HG03039 (cell line): Measurements from ENCODE around the gene TMTC4.
A peak's percentile ranks its signal among the peaks of the same experiment; 100 is the strongest.
"Not testable (repeated sequence)": the region's sequence is repeated elsewhere in the genome, so short reads cannot be mapped to it uniquely, and the experiment has no call there.

Experiments used
- ATAC-seq: cut with Tn5 transposase; IDR thresholded peaks from one replicate; pipeline ENCODE4 v1.9.1; 2021; ENCODE audit warnings: mild to moderate bottlenecking, moderate library complexity; ENCODE audit not compliant: unreplicated experiment

Gene TMTC4, protein sequence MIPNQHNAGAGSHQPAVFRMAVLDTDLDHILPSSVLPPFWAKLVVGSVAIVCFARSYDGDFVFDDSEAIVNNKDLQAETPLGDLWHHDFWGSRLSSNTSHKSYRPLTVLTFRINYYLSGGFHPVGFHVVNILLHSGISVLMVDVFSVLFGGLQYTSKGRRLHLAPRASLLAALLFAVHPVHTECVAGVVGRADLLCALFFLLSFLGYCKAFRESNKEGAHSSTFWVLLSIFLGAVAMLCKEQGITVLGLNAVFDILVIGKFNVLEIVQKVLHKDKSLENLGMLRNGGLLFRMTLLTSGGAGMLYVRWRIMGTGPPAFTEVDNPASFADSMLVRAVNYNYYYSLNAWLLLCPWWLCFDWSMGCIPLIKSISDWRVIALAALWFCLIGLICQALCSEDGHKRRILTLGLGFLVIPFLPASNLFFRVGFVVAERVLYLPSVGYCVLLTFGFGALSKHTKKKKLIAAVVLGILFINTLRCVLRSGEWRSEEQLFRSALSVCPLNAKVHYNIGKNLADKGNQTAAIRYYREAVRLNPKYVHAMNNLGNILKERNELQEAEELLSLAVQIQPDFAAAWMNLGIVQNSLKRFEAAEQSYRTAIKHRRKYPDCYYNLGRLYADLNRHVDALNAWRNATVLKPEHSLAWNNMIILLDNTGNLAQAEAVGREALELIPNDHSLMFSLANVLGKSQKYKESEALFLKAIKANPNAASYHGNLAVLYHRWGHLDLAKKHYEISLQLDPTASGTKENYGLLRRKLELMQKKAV

DNA sequence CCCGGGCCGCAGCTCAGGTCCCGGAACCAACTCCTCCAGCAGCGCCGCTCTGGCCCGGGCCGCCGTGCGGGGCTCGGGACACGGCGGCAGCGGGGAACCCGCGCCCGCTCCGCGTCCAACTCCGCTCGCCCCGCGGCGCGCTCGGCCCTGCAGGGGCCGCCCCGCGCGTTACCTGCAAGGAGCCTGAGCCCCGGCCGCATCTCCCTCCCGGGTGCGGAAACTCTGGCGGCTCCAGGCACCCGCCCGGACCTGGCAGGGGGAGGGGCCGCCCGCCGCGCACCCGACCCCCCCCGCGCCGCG is at the start of gene TMTC4:
Gene TMTC4 (minus strand): TSS at position 224 of the 300 bp plus-strand sequence. CDS start 4,433 bp downstream, outside the sequence.
- peak; percentile 32 for ATAC-seq

DNA sequence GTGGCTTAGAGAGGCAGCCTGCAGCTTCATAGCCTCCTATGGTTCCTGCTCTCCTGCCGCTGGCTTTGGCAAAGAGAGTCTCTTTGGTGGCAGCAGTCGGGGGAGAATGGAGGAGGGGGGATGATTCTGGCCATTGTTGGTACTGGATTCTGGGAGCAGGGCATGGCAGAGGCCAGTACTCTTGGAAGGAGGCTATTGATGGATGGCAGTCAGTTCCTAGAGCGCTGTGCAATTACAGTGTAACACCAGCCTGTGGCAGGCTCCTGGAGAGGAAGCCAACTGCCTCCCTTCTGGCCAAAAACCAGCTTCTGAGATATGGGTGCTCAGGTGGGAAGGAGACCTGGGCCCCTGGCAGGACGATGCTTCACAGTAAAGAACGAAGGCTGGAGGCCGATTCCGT is 47.9 kb upstream of the TMTC4 start:
- no peak for ATAC-seq

DNA sequence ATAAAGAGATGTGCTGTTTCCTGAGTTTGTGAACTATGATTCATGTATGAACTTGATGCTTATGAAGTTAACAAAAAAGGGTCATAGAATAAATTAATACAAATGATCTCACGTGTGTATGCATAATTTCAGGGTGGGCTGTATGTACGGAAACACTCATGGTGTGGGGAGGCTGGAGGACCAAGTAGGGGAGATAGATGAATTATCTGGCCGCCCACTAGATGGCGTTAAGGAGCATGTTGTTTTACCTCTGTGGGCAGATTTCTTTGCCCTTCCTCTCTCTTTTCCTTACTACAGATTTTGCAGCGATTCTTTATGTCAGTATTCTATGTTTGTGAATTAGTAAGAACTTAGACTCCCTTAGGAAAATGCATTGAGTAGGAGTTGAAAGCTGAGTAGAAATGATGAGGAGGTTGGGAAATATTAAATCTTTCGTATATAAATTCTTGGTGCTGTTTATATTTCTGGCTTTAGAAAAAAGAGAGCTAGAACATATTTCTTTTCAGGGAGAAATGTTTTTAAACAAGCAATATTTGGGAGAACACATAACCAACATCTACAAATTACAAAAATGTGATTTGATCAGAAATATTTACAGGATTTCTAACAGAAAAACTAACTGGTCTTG is 47.4 kb upstream of the TMTC4 start:
- no peak for ATAC-seq

DNA sequence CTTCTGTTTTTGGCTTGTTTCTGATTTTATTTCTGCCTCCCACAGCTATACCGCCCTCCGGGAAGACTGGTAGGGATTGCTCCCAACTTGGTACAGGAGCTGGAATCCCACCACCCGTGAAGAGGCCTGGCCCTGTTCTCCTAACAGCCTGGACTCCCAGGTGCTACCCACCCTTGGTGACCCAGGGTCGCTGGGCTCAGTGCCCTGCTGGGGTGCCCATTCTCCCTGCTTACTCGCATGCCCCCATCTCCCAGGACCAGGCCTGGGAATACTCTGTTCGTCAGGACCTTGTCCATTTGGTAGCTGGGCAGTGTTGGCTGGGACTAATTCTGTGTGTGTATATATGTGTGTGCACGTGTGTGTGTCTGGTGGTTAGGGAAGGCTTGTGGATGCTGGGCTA is 41.0 kb upstream of the TMTC4 start:
- ATAC-seq = no peak

DNA sequence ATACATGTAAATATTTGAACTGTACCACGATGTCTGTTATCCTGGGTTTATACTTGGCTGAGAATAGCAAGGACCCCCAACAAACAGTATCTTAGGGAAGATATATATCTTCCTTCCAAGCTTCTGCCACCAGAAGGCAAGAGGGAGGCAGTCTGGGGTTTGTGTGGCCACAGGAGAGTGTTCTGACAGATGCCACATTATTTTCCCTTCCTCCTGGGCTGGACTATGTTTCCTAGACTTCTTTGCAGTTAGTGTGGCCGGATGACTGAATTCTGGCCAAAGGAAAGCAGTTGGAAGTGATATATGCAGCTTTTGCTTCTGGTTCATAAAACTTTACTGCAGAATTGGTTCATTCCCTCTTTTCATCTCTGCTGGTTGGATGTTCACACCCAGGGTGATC is 39.9 kb upstream of the TMTC4 start:
- ATAC-seq = no peak

DNA sequence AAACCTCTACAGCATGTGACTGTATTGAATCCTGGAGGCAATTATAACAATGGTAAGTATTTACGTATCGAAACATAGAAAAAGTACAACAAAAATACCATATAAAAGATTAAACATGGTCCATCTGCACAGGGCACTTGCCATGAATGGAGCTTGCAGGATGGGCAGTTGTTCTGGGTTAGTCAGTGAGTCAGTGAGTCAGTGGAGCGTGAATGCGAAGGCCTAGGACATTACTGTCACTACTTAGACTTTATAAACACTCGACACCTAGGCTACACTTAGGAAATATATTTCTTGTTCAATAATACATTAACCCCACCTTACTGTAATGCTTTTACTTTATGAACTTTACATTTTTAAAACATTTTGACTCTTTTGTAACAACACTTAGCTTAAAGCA is 35.6 kb upstream of the TMTC4 start:
- ATAC-seq = no peak

DNA sequence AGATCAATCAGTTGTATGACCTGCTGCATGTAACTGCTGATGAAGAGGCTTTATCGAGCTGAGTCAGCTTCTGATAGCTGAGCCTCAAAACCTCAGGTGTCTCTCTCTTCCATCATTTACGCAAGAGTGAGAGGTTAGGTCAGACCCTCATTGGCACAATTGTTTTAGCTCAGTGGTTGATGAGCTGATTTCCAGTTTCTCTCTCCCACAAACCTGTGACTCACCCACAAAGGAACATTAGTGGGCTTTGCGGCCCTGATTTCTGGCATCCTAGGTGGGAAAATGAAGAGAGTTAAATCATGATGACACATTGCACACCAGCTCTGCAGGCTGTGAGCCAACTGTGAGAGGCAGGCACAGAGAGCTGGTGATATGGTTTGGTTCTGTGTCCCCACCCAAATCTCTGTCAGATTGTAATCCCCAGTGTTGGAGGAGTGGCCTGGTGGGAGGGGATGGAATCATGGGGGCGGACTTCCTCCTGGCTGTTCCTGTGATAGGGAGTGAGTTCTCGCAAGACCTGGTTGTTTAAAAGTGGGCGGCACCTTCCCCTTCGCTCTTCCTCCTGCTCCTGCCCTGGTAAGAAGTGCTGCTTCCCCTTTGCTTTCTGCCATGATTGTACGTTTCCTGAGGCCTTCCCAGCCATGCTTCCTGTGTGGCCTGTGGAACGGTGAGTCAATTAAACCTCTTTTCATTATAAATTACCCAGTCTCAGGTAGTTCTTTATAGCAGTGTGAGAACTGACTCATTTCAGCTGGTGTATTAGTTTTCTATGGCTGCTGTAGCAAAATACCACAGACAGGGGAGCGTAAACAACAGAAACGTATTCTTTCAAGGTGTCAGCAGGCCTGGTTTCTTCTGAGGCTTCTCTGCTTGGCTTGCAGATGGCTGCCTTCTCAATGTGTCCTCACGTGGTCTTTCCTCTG is 33.5 kb upstream of the TMTC4 start:
- ATAC-seq = no peak

DNA sequence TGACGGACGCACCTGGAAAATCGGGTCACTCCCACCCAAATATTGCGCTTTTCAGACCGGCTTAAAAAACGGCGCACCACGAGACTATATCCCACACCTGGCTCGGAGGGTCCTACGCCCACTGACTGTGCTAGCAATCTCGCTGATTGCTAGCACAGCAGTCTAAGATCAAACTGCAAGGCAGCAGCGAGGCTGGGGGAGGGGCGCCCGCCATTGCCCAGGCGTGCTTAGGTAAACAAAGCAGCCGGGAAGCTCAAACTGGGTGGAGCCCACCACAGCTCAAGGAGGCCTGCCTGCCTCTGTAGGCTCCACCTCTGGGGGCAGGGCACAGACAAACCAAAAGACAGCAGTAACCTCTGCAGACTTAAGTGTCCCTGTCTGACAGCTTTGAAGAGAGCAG is 23.7 kb upstream of the TMTC4 start:
- not testable (repeated sequence) for ATAC-seq

DNA sequence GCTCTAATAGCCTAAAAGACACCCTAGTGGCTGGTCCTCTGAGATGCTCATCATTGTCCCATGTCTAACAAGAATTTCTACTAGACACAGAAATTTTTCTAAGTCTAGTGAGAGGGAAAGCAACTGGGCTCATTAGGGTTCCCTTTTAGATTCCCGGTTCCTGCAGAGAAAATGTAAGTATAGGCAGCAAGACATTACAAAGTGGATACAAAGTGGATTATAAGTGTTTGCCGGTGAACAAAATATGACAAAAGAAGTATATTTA is 20.8 kb upstream of the TMTC4 start:
- no peak for ATAC-seq

DNA sequence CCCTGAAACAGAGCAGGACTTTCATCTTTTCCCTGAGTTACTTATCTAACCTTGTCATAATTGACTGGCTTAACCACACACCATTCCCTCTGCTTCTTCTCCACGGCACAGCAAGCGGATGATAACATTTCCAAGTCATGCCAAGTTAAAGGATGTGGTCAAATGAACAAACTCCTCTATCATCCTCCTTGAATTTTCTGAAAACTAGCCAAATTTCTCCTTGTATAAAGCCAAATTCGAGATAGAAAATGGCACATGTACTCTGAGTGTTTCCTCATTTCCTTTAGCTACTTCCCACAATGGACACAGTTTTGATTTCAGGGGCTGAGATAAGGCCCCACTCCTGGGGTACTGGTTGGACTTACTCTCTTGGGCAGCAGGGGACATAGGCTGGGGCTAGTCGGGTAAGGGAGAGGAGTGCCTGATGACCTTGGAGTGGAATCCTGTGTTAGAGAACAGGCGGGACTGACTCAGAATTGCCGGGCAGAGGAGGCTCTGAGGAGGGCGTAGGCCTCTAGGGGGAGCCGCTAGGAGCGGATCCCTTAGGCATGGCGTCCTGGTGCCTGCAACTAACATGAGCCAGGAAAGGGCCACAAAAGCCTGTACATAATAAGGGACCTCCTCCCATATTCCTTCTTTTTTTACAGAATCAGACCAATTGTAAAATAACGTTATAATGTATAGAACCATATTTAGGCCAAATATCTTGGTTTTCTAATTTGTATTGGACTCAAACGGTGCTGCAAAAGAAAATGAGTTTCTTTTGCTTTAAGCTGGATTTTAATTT is 20.3 kb upstream of the TMTC4 start:
- no peak for ATAC-seq

DNA sequence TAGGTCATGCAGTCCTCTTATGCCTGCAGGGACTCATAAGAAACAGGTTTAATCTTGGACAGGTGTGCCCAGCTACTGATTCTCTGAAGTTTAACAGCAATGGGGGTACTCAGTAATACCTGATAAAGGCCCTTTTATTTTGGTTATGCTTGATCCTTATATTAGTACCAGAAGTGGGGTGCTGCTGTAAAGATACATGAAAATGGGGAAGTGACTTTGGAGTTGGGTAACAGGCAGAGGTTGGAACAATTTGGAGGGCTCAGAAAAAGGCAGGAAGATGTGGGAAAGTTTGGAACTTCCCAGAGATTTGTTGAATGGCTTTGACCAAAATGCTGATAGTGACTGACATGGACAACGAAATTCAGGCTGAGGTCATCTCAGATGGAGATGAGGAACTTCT is 14.6 kb upstream of the TMTC4 start:
- ATAC-seq = no peak

DNA sequence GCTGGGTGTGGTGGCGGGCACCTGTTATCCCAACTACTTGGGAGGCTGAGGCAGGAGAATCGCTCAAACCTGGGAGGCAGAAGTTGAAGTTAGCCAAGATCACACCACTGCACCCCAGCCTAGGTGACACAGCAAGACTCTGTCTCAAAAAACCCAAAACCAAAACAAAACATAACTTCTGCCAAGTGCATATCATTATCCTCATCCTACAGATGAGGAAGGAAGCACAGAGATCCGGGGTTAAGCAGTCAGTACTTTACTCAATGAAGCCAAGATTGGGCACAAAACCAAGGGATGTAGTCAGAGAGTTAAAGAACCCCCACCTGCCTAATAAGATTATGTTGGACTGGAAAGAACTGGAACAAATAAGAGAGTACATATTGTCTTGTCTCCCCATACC is 5.5 kb upstream of the TMTC4 start:
- no peak for ATAC-seq

DNA sequence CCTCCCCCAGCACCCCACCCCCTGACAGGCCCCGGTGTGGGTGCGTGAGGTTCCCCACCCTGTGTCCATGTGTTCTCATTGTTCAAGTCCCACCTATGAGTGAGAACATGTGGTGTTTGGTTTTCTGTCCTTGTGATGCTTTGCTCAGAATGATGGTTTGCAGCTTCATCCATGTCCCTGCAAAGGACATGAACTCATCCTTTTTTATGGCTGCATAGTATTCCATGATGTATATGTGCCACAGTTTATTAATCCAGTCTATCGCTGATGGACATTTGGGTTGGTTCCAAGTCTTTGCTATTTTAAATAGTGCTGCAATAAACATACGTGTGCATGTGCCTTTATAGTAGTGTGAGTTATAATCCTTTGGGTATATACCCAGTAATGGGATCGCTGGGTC is 2.5 kb upstream of the TMTC4 start:
- ATAC-seq = not testable (repeated sequence)

DNA sequence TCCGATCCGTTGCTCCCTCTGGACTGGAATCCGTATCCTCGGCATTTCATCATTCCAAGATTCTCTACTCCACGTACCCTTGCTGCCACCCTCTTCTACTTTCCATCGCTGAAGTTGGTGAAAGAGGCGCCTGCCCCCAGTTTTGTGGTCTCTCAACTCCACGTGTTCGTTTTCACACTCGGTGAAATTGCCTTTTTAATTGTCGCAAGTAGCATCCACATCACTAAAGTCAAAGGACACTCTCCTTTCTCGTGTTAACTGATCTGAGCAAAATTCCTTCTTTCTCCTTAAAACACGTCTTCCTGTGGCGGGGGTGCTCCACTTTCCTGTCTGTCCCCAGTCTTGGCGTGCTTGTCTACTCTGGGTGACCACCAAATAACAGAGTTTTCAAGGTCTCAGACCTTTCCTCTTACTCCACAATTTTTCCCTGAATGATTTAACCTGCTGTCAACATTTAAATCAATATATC is 1.1 kb upstream of the TMTC4 start:
- no peak for ATAC-seq

DNA sequence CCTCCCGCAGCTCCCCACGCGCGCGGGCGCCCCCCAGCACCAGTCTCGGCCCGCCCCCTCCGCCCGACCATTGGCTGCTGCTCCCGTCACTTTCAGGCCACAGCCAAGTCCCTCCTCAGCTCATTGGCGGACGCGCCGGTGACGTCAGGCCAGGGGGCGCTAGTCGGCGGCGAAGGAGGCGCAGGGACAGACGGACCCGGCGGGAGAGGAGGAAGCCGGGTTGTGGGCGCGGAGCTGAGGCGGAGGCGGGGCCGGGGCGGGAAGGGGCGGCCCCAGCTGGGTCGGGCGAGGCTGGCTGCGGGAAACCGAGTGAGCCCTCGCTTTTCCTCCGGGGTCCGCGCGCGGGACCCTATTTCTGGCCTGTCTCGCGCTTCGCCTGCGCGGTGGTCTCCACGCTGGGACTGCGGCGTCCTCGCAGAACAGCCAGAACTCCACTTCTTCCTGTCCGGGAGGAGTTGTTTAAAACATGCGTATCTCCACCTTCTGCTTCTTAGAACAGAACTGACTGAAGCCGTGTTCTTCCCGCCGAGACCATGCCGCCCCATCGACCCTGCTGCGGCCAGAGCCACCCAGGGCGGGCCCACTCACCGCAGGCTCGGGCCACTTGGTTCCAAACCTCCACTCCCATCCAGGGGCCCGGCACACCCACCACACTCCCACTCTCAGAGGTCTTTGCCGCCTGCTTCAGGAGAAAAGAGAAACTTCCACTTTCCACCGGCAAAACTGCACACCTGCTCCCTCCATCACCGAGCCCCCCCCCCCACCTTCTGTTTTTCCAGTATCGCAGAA is 471 bp upstream of the TMTC4 start:
- peak; percentile 97 for ATAC-seq

DNA sequence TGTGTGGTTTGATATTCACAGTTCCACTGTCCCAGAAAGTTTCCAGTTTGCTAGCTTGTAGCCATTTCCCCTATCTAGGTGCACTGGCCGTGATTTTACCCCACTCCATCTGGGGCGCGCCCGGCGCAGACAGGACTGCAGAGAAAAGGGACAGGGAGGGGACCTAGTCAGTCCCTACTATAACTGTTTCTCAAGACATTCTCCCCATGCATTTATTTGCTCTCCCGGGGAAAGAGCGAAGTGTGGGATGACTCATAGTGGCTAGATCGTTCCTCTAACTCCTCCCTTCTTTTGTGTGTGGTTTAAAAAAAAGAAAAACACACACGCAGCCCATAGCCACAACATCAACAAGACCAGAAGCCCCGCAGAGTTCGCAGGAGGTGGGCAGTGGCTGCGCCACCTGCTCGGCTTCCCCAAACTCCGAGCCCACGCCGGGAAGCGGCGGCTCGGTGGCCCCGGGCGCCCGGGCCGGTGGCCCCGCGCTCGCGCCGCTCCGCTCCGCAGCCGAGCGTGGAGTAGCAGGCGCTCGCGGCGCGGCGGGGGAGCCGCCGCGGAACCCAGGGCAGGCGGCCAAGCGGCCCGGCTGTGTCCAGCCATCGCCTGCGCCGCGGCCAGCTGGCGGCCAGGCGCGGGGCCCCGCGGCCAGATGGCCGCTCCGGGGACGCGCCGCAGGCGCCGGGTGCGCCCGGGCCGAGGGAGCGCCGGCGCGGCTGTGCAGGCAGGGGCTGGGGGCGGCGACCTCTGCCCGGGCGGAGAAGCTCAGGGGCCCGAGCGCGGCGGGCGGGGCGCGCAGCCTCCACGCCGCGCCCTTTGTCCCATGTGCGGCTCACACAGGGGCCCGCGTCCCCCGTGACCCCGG is 653 bp downstream of the TMTC4 start:
- ATAC-seq = peak; percentile 30

DNA sequence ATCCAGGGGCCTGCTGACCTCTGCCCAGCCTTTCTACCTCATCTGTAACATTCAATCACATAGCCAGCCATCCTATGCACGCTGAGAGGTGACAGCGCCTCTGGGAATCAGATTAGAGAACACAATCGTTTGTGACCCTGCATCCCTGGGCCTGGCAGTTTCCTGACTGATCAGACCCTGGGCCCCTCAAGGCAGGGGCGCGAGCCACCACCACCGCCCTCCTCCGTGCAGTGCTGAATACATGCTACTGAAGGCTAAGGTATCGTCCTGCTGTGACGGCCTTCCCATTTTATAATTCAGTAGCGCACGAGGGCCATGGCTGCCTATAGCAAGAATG is 1.3 kb downstream of the TMTC4 start:
- no peak for ATAC-seq

DNA sequence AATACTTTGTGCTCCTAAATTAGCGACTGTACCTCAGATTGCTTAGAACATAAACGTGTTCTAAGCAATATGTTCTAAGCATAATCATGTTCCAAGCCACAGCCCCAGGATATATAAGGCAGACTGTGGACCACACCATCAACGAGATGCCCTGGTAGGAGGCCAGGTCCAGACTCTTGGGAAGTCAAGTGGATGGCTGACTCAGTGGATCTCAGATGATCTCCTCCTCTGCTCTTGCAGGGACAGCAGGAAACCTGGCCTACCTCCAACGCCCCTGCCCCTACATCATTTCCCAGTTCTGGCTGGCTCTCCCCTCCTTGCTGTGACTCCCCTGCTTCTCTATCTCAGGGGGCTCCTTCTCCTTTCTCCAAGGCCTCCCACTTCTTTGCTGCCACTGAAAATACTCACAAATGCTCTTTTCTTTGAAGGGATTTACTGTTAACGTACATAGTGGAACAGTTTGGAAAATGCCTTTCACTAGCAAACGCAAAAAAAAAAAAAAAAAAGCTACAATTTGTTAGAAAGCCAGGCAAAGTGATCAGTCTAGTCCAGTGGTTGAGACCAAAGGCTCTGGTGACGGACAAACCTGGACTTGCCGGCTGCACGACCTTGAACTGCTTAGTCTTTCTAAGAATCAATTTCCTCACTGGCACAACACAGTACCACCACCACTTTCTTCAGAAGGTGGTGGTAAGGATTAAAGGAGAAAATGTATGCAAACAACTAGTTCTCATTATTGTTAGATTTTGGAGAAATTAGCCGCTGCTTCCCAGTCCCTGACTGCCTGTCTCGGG is 3.0 kb downstream of the TMTC4 start:
- no peak for ATAC-seq
